Mucosa of descending colon (tissue), 3 donors: ENCODE data around the gene SHB. TPM values are rescaled to one million over a fixed set of nuclear protein-coding genes. Genes with fewer than 3 reads are reported as not detected.
A peak's percentile ranks its signal among the peaks of the same experiment; 100 is the strongest.

ENCODE experiments used
- ATAC-seq: fragments of 200-7000 bp; cut with Tn5 transposase; one replicate; pipeline ENCODE4 v1.9.1; 2020; ENCODE audit warnings: mild to moderate bottlenecking, moderate library complexity
- DNase-seq, 3 donors: peaks; one replicate each; pipeline ENCODE4 v3.0.0-alpha.2; 2020
- H3K36me3 ChIP-seq: fragments of 200-600 bp; one replicate; pipeline ENCODE4 v1.8.0; 2021; ENCODE audit warnings: low read depth, mild to moderate bottlenecking
- H3K4me1 ChIP-seq: fragments of 200-600 bp; one replicate; pipeline ENCODE4 v1.8.0; 2021; ENCODE audit warnings: low read depth, mild to moderate bottlenecking
- H3K4me3 ChIP-seq: fragments of 200-600 bp; one replicate; pipeline ENCODE4 v1.8.0; 2021; ENCODE audit warnings: mild to moderate bottlenecking
- H3K9me3 ChIP-seq: fragments of 200-600 bp; one replicate; pipeline ENCODE4 v1.8.0; 2021; ENCODE audit warnings: mild to moderate bottlenecking
- intact Hi-C, 2 donors: fragments of 100-400 bp; cut with DNase I in 1 of 2; cut with micrococcal nuclease in 1 of 2; formaldehyde crosslinking; loops; one replicate each; pipeline versions ENCODE4 v1.11.0 to v1.11.1; 2022; cut with DNase I, micrococcal nuclease
- total RNA-seq, 3 donors: library from RNA; stranded (reverse); fragmentation: NEBNext Ultra II Directional in 2 of 3; extraction: Animal tissue kit (Norgen Biotek cat#: 25700) in 2 of 3; gene quantifications; one replicate each; pipeline versions ENCODE4 v1.2.1 to v1.2.4, GENCODE V29; 2021 to 2023
- TF ChIP-seq, protein P1 (sequence below): fragments of 200-600 bp; IDR thresholded peaks from one replicate; pipeline ENCODE4 v1.8.0; 2022; ENCODE audit warnings: antibody characterized with exemption, mild to moderate bottlenecking
- donor health status: DM: no; HTN: no; CAD: no; lungs with moderate emphysema.
- donor health status: DM: no; HTN: no; CAD: no.
- donor health status: DM: no; HTN: yes; CAD: no.

Gene SHB
- total RNA-seq, 3 donors from 2014 or later, result 20.3 to 23.9 (median 20.6) TPM

DNA sequence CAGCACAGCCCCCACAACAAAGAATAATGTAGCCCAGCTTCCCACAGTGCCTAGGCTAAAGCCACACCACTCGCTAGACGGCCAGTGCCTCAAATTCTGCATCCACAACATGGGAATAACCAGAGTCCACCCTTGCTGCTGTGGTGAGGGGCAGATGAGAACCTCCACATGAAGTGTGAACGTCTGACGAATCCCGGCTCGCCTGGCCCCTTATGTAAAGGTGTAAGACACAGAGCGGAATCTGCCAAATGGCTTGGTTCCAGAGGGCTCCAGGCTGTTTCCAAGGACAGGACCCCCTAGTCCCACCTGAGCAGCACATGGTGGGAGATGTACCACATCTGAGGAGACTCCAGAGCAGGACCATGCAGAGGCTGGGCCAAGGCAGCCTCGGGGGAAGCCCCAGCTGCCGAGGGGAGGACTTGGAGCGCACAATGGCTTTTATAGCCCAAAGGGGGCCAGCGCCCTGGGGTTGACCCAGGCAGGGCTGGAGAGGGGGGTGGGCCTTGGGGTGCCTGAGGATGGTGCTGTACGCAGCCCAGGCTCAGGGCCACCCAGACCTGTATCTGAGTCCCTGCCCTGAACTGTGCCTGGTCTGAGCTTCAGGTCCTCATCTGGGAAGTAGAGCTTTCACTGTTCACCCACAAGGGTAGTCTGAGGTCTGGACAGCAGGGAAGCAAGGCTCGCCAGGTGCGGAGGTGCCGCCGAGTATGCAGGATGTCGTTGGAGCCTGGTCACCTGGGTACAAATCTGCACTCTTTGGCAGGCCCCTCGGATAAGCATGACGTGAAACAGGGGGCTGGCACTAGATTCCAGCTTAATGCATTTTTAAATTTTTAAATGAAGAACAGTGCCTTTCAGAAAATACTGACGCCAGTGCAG lies 140.2 kb downstream of the SHB start:
- TF ChIP-seq, protein P1, sequence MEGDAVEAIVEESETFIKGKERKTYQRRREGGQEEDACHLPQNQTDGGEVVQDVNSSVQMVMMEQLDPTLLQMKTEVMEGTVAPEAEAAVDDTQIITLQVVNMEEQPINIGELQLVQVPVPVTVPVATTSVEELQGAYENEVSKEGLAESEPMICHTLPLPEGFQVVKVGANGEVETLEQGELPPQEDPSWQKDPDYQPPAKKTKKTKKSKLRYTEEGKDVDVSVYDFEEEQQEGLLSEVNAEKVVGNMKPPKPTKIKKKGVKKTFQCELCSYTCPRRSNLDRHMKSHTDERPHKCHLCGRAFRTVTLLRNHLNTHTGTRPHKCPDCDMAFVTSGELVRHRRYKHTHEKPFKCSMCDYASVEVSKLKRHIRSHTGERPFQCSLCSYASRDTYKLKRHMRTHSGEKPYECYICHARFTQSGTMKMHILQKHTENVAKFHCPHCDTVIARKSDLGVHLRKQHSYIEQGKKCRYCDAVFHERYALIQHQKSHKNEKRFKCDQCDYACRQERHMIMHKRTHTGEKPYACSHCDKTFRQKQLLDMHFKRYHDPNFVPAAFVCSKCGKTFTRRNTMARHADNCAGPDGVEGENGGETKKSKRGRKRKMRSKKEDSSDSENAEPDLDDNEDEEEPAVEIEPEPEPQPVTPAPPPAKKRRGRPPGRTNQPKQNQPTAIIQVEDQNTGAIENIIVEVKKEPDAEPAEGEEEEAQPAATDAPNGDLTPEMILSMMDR, result no peak
- Histone ChIP-seq H3K36me3 (no peaks in the 10 kb centered on the region), H3K9me3 (no peaks in the 10 kb centered on the region), H3K4me1 (no peaks in the 10 kb centered on the region), H3K4me3 (no peak overlapping the region)
- intact Hi-C loops, result loop anchor here in 1 of 2 donors (10.0 kb wide), 1 partner anchor 136 kb away; the partner anchor contains the start of gene SHB
- ATAC-seq, result peak; percentile 7
- DNase-seq, result no peak

GRCh38 chr9:37927601-37928551 lies 141.2 kb downstream of the SHB start:
- Histone ChIP-seq H3K36me3 (no peaks in the 10 kb centered on the region), H3K9me3 (no peaks in the 10 kb centered on the region), H3K4me1 (no peaks in the 10 kb centered on the region), H3K4me3 (no peak overlapping the region)
- intact Hi-C loops, result loop anchor here in 1 of 2 donors (10.0 kb wide), 1 partner anchor 137 kb away; the partner anchor contains the start of gene SHB
- TF ChIP-seq, protein P1, result no peak
- DNase-seq, result no peak
- no peak for ATAC-seq

- TF ChIP-seq, protein P1, result no peak
- ATAC-seq (no peak), DNase-seq (no peak)
- Histone ChIP-seq H3K36me3 (no peaks in the 10 kb centered on the region), H3K4me1 (no peaks in the 10 kb centered on the region), H3K4me3 (no peak overlapping the region), H3K9me3 (no peaks in the 10 kb centered on the region)
- intact Hi-C loops, result loop anchor here in 1 of 2 donors (10.0 kb wide), 1 partner anchor 138 kb away; the partner anchor contains the start of gene SHB
Observed at GRCh38 chr9:37927132-37927531, 141.9 kb downstream of the SHB start.

DNA sequence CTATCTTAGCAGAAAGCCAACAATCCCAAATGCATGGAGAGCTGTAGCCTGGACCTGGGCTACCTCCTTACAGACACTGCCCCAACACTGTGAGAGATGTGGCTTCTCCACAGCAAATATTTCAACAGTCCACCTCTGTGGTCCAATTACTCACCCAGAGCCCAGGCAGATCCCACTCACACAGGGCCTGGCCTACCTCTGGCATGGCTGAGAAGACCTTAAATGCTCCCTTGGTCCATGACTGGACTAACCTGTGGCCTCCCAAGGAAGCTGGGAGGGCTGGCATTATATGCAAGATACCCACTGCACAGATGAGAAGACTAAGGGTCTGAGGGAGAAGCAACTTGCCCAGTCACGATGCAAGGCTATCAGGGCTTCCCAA lies 142.3 kb downstream of the SHB start:
- TF ChIP-seq, protein P1, result no peak
- intact Hi-C loops, result loop anchor here in 1 of 2 donors (10.0 kb wide), 1 partner anchor 138 kb away; the partner anchor contains the start of gene SHB
- no peak for ATAC-seq

More for the DNA sequence above, 142.3 kb downstream of the SHB start:
- DNase-seq, result no peak
- H3K4me1 ChIP-seq, result no peaks in the 10 kb centered on the region
- H3K36me3 ChIP-seq, result no peaks in the 10 kb centered on the region
- no peaks in the 10 kb centered on the region for H3K9me3 ChIP-seq
- no peak overlapping the region for H3K4me3 ChIP-seq
